ENCODE data around the gene ANKMY1.

GRCh38 chr2:240431271-240431660 is 126.5 kb downstream of the ANKMY1 start:
- TF ChIP-seq CTCF (IDR thresholded peaks at IDR 0.05; ENCODE audit: insufficient read depth, low read length) = no peak
- TF ChIP-seq POLR2AphosphoS5 (IDR thresholded peaks at IDR 0.05; ENCODE audit: low read depth) = no peak
- TF ChIP-seq SPI1 (IDR thresholded peaks at IDR 0.05; ENCODE audit: borderline replicate concordance, low read depth) = no peak
- TF ChIP-seq REST (IDR thresholded peaks at IDR 0.05; ENCODE audit: insufficient replicate concordance, low read depth) = no peak
